HCT116 (cell line): ENCODE results near the gene CCDC191. TPM values are rescaled to one million over a fixed set of nuclear protein-coding genes. Genes with fewer than 3 reads are reported as not detected.

Experiments
- ATAC-seq: fragments of 200-7000 bp; cut with Tn5 transposase; 2 replicates; pipeline ENCODE4 v1.9.1; 2020; ENCODE audit warnings: mild to moderate bottlenecking, moderate library complexity
- BruUV-seq: library from RNA; stranded (reverse); fragments of 400-500 nt; replicated peaks from 2 replicates; lab custom pipeline; 2021; lab: Mats Ljungman, UMichigan
- CTCF ChIA-PET: fragments of 300-600 bp; sonication (Branson Sonifier 250); formaldehyde crosslinking; loops from one replicate; lab custom pipeline; 2021; ENCODE audit warnings: antibody characterized with exemption; lab: Charles Lee
- POLR2A ChIA-PET: fragments of 300-600, 350-600 bp; sonication (Branson Sonifier 250); formaldehyde crosslinking; loops from one replicate; lab custom pipeline; 2021; ENCODE audit warnings: antibody characterized with exemption; lab: Charles Lee
- RAD21 ChIA-PET, 2 experiments: fragments of 300-600 bp; sonication (Branson Sonifier 250); formaldehyde crosslinking; loops; one replicate each; lab custom pipeline; 2023; ENCODE audit warnings: low total read pairs in 2 of 2; ENCODE audit not compliant: uncharacterized antibody in 2 of 2, unreplicated experiment in 2 of 2, low non-redundant PET in 1 of 2; lab: Charles Lee
- DNase-seq: peaks from one replicate; pipeline ENCODE4 v3.0.0-alpha.2; 2010; ENCODE audit warnings: low read depth, low spot score
- H2AFZ ChIP-seq: fragments of 200-600 bp; shearing (Covaris generic), sonication (generic); 2 replicates; pipeline ENCODE4 v1.6.1; 2017; ENCODE audit warnings: low read depth, mixed run types, mixed read lengths, antibody characterized with exemption, low read length; ENCODE audit not compliant: poor library complexity, severe bottlenecking
- H3K27ac ChIP-seq: 2 replicates; pipeline ENCODE4 v1.5.1; 2012; ENCODE audit warnings: low read depth, low read length
- H3K27me3 ChIP-seq: fragments of 200-600 bp; sonication (generic); 2 replicates; pipeline ENCODE4 v1.6.1; 2016; ENCODE audit warnings: mixed run types, low read length, mixed read lengths; ENCODE audit not compliant: insufficient read depth
- H3K36me3 ChIP-seq, 2 experiments: fragments of 200-500 bp in 1 of 2; fragments of 200-600 bp in 1 of 2; sonication (Bioruptor generic) in 1 of 2; sonication (generic) in 1 of 2; 2 replicates each; pipeline versions ENCODE4 v1.5.1 to v1.6.1; 2014 to 2016; ENCODE audit warnings: low read length in 2 of 2, inconsistent platforms in 1 of 2, mixed read lengths in 1 of 2, mixed run types in 1 of 2; ENCODE audit not compliant: insufficient read depth in 2 of 2, control insufficient read depth in 1 of 2
- H3K4me1 ChIP-seq, 2 experiments: fragments of 200-600 bp in 1 of 2; sonication (generic) in 1 of 2; 2 replicates each; pipeline versions ENCODE4 v1.5.1 to v1.6.1; 2012 to 2017; ENCODE audit warnings: low read length in 2 of 2, inconsistent platforms in 1 of 2, mild to moderate bottlenecking in 1 of 2, mixed read lengths in 1 of 2, mixed run types in 1 of 2, moderate library complexity in 1 of 2; ENCODE audit not compliant: insufficient read depth in 2 of 2, control insufficient read depth in 1 of 2
- H3K4me2 ChIP-seq: fragments of 200-600 bp; sonication (generic); 2 replicates; pipeline ENCODE4 v1.6.1; 2017; ENCODE audit warnings: mixed run types, low read length, mixed read lengths
- H3K4me3 ChIP-seq, 2 experiments: fragments of 200-600 bp in 1 of 2; sonication (generic) in 1 of 2; replicated peaks in 1 of 2; 2 replicates each; pipeline ENCODE4 v1.5.1; 2011 to 2016; ENCODE audit warnings: low read length in 2 of 2, control low read depth in 1 of 2, low read depth in 1 of 2, mild to moderate bottlenecking in 1 of 2, mixed read lengths in 1 of 2, mixed run types in 1 of 2
- H3K79me2 ChIP-seq: fragments of 200-600 bp; sonication (generic); 2 replicates; pipeline ENCODE4 v1.6.1; 2017; ENCODE audit warnings: mild to moderate bottlenecking, mixed run types, low read length, moderate library complexity, mixed read lengths; ENCODE audit not compliant: insufficient read depth
- H3K9ac ChIP-seq: fragments of 200-600 bp; sonication (generic); 2 replicates; pipeline ENCODE4 v1.6.1; 2016; ENCODE audit warnings: low read length, mixed read lengths
- H3K9me2 ChIP-seq: fragments of 200-600 bp; sonication (generic), shearing (Covaris generic); 2 replicates; pipeline ENCODE4 v1.6.1; 2017; ENCODE audit warnings: mixed run types, mild to moderate bottlenecking, moderate library complexity; ENCODE audit not compliant: insufficient read depth
- H3K9me3 ChIP-seq, 2 experiments: fragments of 200-500 bp in 1 of 2; fragments of 200-600 bp in 1 of 2; sonication (Bioruptor generic) in 1 of 2; sonication (generic) in 1 of 2; 2 replicates each; pipeline ENCODE4 v1.6.1; 2014 to 2017; ENCODE audit warnings: low read length in 2 of 2, mixed read lengths in 2 of 2, inconsistent platforms in 1 of 2, low read depth in 1 of 2, mild to moderate bottlenecking in 1 of 2, mixed run types in 1 of 2, moderate library complexity in 1 of 2; ENCODE audit not compliant: control insufficient read depth in 1 of 2, insufficient read depth in 1 of 2
- H4K20me1 ChIP-seq: fragments of 200-600 bp; sonication (generic), shearing (Covaris generic); 2 replicates; pipeline ENCODE4 v1.6.1; 2017; ENCODE audit warnings: mixed run types, mild to moderate bottlenecking, moderate library complexity; ENCODE audit not compliant: insufficient read depth
- ATF3 ChIP-seq: IDR thresholded peaks from 2 replicates; pipeline ENCODE4 v1.6.1; 2012
- CBX3 ChIP-seq: IDR thresholded peaks from 2 replicates; pipeline ENCODE4 v1.6.1; 2012; ENCODE audit warnings: low read depth
- CTCF ChIP-seq, 3 experiments: fragments of 200-600 bp in 1 of 3; sonication (generic) in 1 of 3; IDR thresholded peaks in 2 of 3; conservative IDR thresholded peaks in 1 of 3; 2 replicates each; pipeline ENCODE4 v1.5.1; 2012 to 2017; ENCODE audit warnings: low read depth in 2 of 3, low read length in 2 of 3, antibody characterized with exemption in 1 of 3, borderline replicate concordance in 1 of 3, control low read depth in 1 of 3, mild to moderate bottlenecking in 1 of 3, mixed read lengths in 1 of 3, mixed run types in 1 of 3, moderate library complexity in 1 of 3; ENCODE audit not compliant: insufficient read depth in 1 of 3
- ELF1 ChIP-seq: IDR thresholded peaks from 2 replicates; pipeline ENCODE4 v1.6.1; 2012; ENCODE audit warnings: low read depth, borderline replicate concordance
- FOSL1 ChIP-seq: IDR thresholded peaks from 2 replicates; pipeline ENCODE4 v1.6.1; 2012; ENCODE audit warnings: low read depth
- JUND ChIP-seq: IDR thresholded peaks from 2 replicates; pipeline ENCODE4 v1.6.1; 2012
- POLR2AphosphoS5 ChIP-seq: IDR thresholded peaks from 2 replicates; pipeline ENCODE4 v1.6.1; 2011; ENCODE audit warnings: mild to moderate bottlenecking, low read depth, low read length, moderate library complexity
- RAD21 ChIP-seq: IDR thresholded peaks from 2 replicates; pipeline ENCODE4 v1.6.1; 2012; ENCODE audit warnings: low read depth, mild to moderate bottlenecking
- SIN3A ChIP-seq: IDR thresholded peaks from 2 replicates; pipeline ENCODE4 v1.6.1; 2012; ENCODE audit warnings: low read depth
- SP1 ChIP-seq: IDR thresholded peaks from 2 replicates; pipeline ENCODE4 v1.6.1; 2012; ENCODE audit warnings: low read depth
- SRF ChIP-seq: IDR thresholded peaks from 2 replicates; pipeline ENCODE4 v1.6.1; 2012; ENCODE audit warnings: low read depth
- TCF7L2 ChIP-seq: IDR thresholded peaks from 2 replicates; pipeline ENCODE4 v1.7.0; 2011; ENCODE audit warnings: borderline replicate concordance, inconsistent platforms; ENCODE audit not compliant: insufficient read depth, insufficient read length; ENCODE audit errors: extremely low read depth
- ZFX ChIP-seq: fragments of 450-650 bp; IDR thresholded peaks from 2 replicates; pipeline ENCODE4 v1.6.1; 2017
- ZNF274 ChIP-seq: fragments of 200-500 bp; sonication (Bioruptor generic); IDR thresholded peaks from 2 replicates; pipeline ENCODE4 v1.6.1; 2014; ENCODE audit warnings: mild to moderate bottlenecking, low read depth, low read length, inconsistent platforms
- intact Hi-C: fragments of 100-400 bp; cut with micrococcal nuclease; formaldehyde crosslinking; loops from 2 replicates; pipeline ENCODE4 v1.10.0; 2022
- total RNA-seq: library from RNA; stranded (reverse); gene quantifications from one replicate; pipeline ENCODE4 v1.2.1, GENCODE V29; 2021; ENCODE audit not compliant: unreplicated experiment
- TF ChIP-seq, protein P1 (sequence below): IDR thresholded peaks from 2 replicates; pipeline ENCODE4 v1.6.1; 2011; ENCODE audit warnings: mild to moderate bottlenecking, low read length, moderate library complexity; ENCODE audit not compliant: insufficient replicate concordance; ENCODE audit errors: extremely low read depth
- TF ChIP-seq, protein P2 (sequence below): IDR thresholded peaks from 2 replicates; pipeline ENCODE4 v1.6.1; 2012

CCDC191 gene
- total RNA-seq, 1 experiment from 2014 or later = 4.1 TPM

GRCh38 chr3:114014211-114014610 lies 42.1 kb downstream of the CCDC191 start:
- ATAC-seq = no peak
- Histone ChIP-seq H3K27me3 (no peaks in the 10 kb centered on the region), H3K36me3 (no peaks in the 10 kb centered on the region), H2AFZ (no peak overlapping the region), H3K79me2 (no peaks in the 10 kb centered on the region), H3K4me2 (no peak overlapping the region), H3K9ac (no peak overlapping the region), H3K9me3 (no peaks in the 10 kb centered on the region), H3K4me3 (no peak overlapping the region), H3K27ac (no peak overlapping the region), H4K20me1 (no peaks in the 10 kb centered on the region), H3K4me1 (no peaks in the 10 kb centered on the region), H3K9me2 (no peaks in the 10 kb centered on the region)
- ChIA-PET CTCF (no interaction called here), POLR2A (no interaction called here), RAD21 (no interaction called here)
- DNase-seq = no peak
- no TSS peak for BruUV-seq
- intact Hi-C loops = no loop called here
- TF ChIP-seq CBX3 = no peak
- no peak for TF ChIP-seq FOSL1
- no peak for TF ChIP-seq SRF
- TF ChIP-seq SP1 = no peak
- no peak for TF ChIP-seq TCF7L2
- TF ChIP-seq RAD21 = no peak
- no peak for TF ChIP-seq ELF1
- TF ChIP-seq SIN3A = no peak

GRCh38 chr3:114011059-114011797 lies 45.1 kb downstream of the CCDC191 start:
- intact Hi-C loops = no loop called here
- Histone ChIP-seq H3K36me3 (no peaks in the 10 kb centered on the region), H3K9me2 (no peaks in the 10 kb centered on the region), H2AFZ (no peak overlapping the region), H3K4me1 (no peaks in the 10 kb centered on the region), H3K79me2 (no peaks in the 10 kb centered on the region), H3K27me3 (no peaks in the 10 kb centered on the region), H4K20me1 (no peaks in the 10 kb centered on the region), H3K4me2 (no peak overlapping the region), H3K4me3 (no peak overlapping the region), H3K9ac (no peak overlapping the region), H3K9me3 (no peaks in the 10 kb centered on the region), H3K27ac (no peak overlapping the region)
- ChIA-PET RAD21 (no interaction called here), POLR2A (no interaction called here), CTCF (no interaction called here)
- DNase-seq (no peak), ATAC-seq (no peak)
- BruUV-seq = no TSS peak
- TF ChIP-seq ZNF274 (no peak), JUND (no peak), SRF (no peak), SIN3A (no peak), ATF3 (no peak), ZFX (no peak), TCF7L2 (no peak), RAD21 (no peak), CTCF (IDR thresholded peaks at IDR 0.05 in 2 of 3, conservative IDR thresholded peaks at IDR 0.05 in 1 of 3; ENCODE audit: borderline replicate concordance in 1 of 3, insufficient read depth in 1 of 3, low read depth in 2 of 3, low read length in 2 of 3) (no peak), POLR2AphosphoS5 (no peak)
- TF ChIP-seq, protein P1, sequence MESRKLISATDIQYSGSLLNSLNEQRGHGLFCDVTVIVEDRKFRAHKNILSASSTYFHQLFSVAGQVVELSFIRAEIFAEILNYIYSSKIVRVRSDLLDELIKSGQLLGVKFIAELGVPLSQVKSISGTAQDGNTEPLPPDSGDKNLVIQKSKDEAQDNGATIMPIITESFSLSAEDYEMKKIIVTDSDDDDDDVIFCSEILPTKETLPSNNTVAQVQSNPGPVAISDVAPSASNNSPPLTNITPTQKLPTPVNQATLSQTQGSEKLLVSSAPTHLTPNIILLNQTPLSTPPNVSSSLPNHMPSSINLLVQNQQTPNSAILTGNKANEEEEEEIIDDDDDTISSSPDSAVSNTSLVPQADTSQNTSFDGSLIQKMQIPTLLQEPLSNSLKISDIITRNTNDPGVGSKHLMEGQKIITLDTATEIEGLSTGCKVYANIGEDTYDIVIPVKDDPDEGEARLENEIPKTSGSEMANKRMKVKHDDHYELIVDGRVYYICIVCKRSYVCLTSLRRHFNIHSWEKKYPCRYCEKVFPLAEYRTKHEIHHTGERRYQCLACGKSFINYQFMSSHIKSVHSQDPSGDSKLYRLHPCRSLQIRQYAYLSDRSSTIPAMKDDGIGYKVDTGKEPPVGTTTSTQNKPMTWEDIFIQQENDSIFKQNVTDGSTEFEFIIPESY = no peak
- TF ChIP-seq, protein P2, sequence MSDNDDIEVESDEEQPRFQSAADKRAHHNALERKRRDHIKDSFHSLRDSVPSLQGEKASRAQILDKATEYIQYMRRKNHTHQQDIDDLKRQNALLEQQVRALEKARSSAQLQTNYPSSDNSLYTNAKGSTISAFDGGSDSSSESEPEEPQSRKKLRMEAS = no peak
